Ishikawa (cell line): ENCODE measurements around the gene ROBO2.

Experiments used
- RAD21 ChIP-seq: IDR thresholded peaks from 2 replicates; pipeline ENCODE4 v1.6.1; 2012; ENCODE audit warnings: low read depth
- TEAD4 ChIP-seq: IDR thresholded peaks from 2 replicates; pipeline ENCODE4 v1.6.1; 2012
- TF ChIP-seq, protein P1 (sequence below): IDR thresholded peaks from 2 replicates; pipeline ENCODE4 v1.6.1; 2012

- TF ChIP-seq, protein P1, sequence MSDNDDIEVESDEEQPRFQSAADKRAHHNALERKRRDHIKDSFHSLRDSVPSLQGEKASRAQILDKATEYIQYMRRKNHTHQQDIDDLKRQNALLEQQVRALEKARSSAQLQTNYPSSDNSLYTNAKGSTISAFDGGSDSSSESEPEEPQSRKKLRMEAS = no peak
- no peak for TF ChIP-seq TEAD4
- TF ChIP-seq RAD21 = no peak
These were observed 341.5 kb downstream of the ROBO2 start for GRCh38 chr3:77381431-77381830.
